Measurements from ENCODE around the gene NME7.

- TF ChIP-seq ZNF114 (CRISPR knock-in tag; IDR thresholded peaks at IDR 0.05) (no peak), POLR2AphosphoS5 (IDR thresholded peaks at IDR 0.05; ENCODE audit: low read depth) (no peak), JUNB (IDR thresholded peaks at IDR 0.05; ENCODE audit: unreplicated experiment) (no peak), EZH2phosphoT487 (IDR thresholded peaks at IDR 0.05; ENCODE audit: unreplicated experiment) (no peak), CTCF (conservative IDR thresholded peaks at IDR 0.05; ENCODE audit: low read depth in 2 of 2) (no peak), ZNF331 (CRISPR knock-in tag; IDR thresholded peaks at IDR 0.05; ENCODE audit: low read depth) (no peak), REST (IDR thresholded peaks at IDR 0.05; ENCODE audit: unreplicated experiment) (no peak)
Observed at GRCh38 chr1:169383449-169383848, 15.9 kb upstream of the NME7 start.
